ENCODE results near the gene ADPRHL1.

Gene ADPRHL1

DNA sequence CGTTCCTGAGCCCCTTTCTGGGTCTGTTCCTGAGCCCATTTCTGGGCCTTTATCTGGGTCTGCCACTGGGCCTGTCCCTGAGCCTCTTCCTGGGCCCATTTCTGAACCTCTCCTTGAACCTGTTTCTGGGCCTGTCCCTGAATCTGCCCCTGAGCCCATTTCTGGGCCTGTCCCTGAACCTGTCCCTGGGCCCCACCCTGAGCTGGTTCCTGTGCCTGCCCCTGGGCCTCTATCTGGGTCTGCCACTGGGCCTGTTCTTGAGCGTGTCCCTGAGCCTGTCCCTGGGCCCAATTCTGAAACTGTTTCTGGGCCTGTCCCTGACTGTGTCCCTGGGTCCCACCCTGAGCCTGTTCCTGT, 48.9 kb downstream of the ADPRHL1 start:
- H3K4me3 ChIP-seq (ENCODE audit: low read length), result no peak overlapping the region
- DNase-seq (ENCODE audit: low read depth), result no peak
- no peak for TF ChIP-seq CTCF (conservative IDR thresholded peaks at IDR 0.05; ENCODE audit: low read depth, low read length)

GRCh38 chr13:113403255-113404104, 49.8 kb downstream of the ADPRHL1 start:
- no peak for DNase-seq (ENCODE audit: low read depth)
- no peak overlapping the region for H3K4me3 ChIP-seq (ENCODE audit: low read length)
- no peak for TF ChIP-seq CTCF (conservative IDR thresholded peaks at IDR 0.05; ENCODE audit: low read depth, low read length)

- no peak for TF ChIP-seq CTCF (conservative IDR thresholded peaks at IDR 0.05; ENCODE audit: low read depth, low read length)
- H3K4me3 ChIP-seq (ENCODE audit: low read length), result no peak overlapping the region
- DNase-seq (ENCODE audit: low read depth), result no peak
Observed at GRCh38 chr13:113402471-113403254, 50.6 kb downstream of the ADPRHL1 start.

GRCh38 chr13:113401452-113402415, 51.6 kb downstream of the ADPRHL1 start:
- no peak for TF ChIP-seq CTCF (conservative IDR thresholded peaks at IDR 0.05; ENCODE audit: low read depth, low read length)
- H3K4me3 ChIP-seq (ENCODE audit: low read length), result no peak overlapping the region
- DNase-seq (ENCODE audit: low read depth), result no peak

GRCh38 chr13:113400621-113401451, 52.5 kb downstream of the ADPRHL1 start:
- no peak for DNase-seq (ENCODE audit: low read depth)
- TF ChIP-seq CTCF (conservative IDR thresholded peaks at IDR 0.05; ENCODE audit: low read depth, low read length), result no peak
- no peak overlapping the region for H3K4me3 ChIP-seq (ENCODE audit: low read length)

GRCh38 chr13:113399755-113400149, 53.5 kb downstream of the ADPRHL1 start:
- DNase-seq (ENCODE audit: low read depth), result no peak
- no peak for TF ChIP-seq CTCF (conservative IDR thresholded peaks at IDR 0.05; ENCODE audit: low read depth, low read length)
- H3K4me3 ChIP-seq (ENCODE audit: low read length), result no peak overlapping the region
